Measurements from ENCODE around the gene POPDC3. TPM values are rescaled to one million over a fixed set of nuclear protein-coding genes. Genes with fewer than 3 reads are reported as not detected.
"Not testable (repeated sequence)": the region's sequence is repeated elsewhere in the genome, so short reads cannot be mapped to it uniquely, and the experiment has no call there.

Gene POPDC3
- total RNA-seq, 4 donors from 2014 or later, result 0.35 to 0.79 TPM; not detected in 2

DNA sequence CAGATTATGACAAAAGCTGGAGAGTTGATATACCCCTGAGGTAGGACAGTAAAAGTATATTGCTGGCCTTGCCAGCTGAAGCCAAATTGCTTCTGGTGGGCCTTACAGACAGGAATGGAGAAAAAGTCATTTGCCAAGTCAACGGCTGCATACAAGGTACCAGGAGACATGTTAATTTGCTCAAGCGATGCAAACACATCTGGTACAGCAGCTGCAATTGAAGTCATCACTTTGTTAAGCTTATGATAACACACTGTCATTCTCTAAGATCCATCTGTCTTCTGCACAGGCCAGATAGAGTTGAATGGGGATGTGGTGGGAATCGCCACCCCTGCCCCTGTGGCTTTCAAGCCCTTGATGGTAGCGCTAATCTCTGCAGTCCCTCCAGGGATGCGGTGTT is 40.4 kb upstream of the POPDC3 start:
- no peak for DNase-seq
- no peak for TF ChIP-seq POLR2A (IDR thresholded peaks at IDR 0.05)
- TF ChIP-seq CTCF (IDR thresholded peaks at IDR 0.05), result no peak
- Histone ChIP-seq H3K4me3 (no peak overlapping the region), H3K9me3 (no peaks in the 10 kb centered on the region), H3K27me3 (no peaks in the 10 kb centered on the region), H3K4me1 (no peaks in the 10 kb centered on the region), H3K36me3 (no peaks in the 10 kb centered on the region), H3K27ac (no peak overlapping the region)
- intact Hi-C loops (cut with DNase I; ENCODE audit: low total_unique reads), result no loop called here

DNA sequence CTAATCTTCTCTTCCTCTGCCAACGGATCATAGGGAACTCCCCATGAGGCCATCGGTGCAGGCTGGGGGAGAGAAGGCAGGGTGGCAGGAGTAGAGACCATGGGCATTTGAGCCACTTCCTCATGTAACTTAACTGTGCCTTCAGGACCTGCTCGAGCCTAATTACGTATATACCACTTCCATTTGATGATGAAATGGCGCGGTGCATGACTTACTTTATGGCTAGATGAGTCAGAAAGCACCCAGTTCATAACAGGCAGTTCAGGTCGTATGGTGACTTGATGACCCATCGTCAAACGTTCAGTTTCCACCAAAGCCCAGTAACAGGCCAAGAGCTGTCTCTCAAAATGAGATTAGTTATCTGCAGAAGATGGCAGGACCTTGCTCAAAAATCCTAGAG is 39.4 kb upstream of the POPDC3 start:
- H3K27ac ChIP-seq; H3K36me3 ChIP-seq; DNase-seq; H3K4me1 ChIP-seq; H3K4me3 ChIP-seq; H3K27me3 ChIP-seq; H3K9me3 ChIP-seq; intact Hi-C loops (cut with DNase I; ENCODE audit: low total_unique reads): not testable (repeated sequence)

GRCh38 chr6:105215506-105215905 is 35.7 kb upstream of the POPDC3 start:
- no peak for TF ChIP-seq POLR2A (IDR thresholded peaks at IDR 0.05)
- TF ChIP-seq CTCF (IDR thresholded peaks at IDR 0.05), result no peak
- no peaks in the 10 kb centered on the region for H3K4me1 ChIP-seq
- H3K9me3 ChIP-seq, result no peaks in the 10 kb centered on the region
- intact Hi-C loops (cut with DNase I; ENCODE audit: low total_unique reads), result no loop called here
- H3K36me3 ChIP-seq, result no peaks in the 10 kb centered on the region
- no peaks in the 10 kb centered on the region for H3K27me3 ChIP-seq
- H3K27ac ChIP-seq, result no peak overlapping the region
- no peak for DNase-seq
- H3K4me3 ChIP-seq, result no peak overlapping the region

DNA sequence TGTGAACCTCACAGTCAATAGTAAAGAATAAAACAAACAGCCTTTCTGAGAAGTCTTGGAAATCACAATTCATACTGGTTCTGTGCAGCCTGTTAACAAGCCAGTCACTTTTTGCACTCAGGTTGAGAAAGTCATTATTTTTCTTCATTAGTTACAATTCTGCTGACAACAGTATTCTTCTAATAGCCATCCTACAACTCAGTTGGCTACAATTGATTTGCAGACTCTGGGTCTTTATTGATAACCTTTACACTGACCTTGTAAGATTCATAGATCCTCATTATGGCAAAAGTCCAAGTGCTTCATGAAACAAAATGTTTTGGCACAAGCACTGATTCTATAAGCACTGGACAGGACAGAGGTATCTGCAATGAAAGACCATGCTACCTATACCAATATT is 34.9 kb upstream of the POPDC3 start:
- no peaks in the 10 kb centered on the region for H3K27me3 ChIP-seq
- no peak overlapping the region for H3K4me3 ChIP-seq
- no peaks in the 10 kb centered on the region for H3K9me3 ChIP-seq
- intact Hi-C loops (cut with DNase I; ENCODE audit: low total_unique reads), result no loop called here
- no peaks in the 10 kb centered on the region for H3K36me3 ChIP-seq
- no peak overlapping the region for H3K27ac ChIP-seq
- no peak for DNase-seq
- TF ChIP-seq CTCF (IDR thresholded peaks at IDR 0.05) (no peak), POLR2A (IDR thresholded peaks at IDR 0.05) (no peak)
- no peaks in the 10 kb centered on the region for H3K4me1 ChIP-seq

DNA sequence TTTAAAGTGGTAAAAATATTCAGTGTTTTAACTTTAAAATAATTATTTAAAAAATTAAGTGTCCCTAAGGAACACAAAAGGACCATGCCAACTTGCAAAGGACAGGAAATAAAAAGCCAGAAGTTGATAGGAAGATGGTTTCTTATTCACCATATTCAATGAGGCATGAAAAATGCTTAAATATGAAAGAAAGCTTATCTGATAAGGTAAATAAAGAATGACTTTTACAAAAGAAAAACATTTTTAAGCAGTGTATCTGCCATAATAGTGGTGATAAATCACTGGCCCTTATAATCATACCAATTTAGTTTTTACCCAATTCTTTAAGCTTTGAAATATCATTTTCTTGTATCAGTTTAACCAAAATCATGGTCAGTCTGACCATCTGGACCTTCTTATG is 33.5 kb upstream of the POPDC3 start:
- no peaks in the 10 kb centered on the region for H3K36me3 ChIP-seq
- intact Hi-C loops (cut with DNase I; ENCODE audit: low total_unique reads), result no loop called here
- no peak for DNase-seq
- H3K4me3 ChIP-seq, result no peak overlapping the region
- TF ChIP-seq POLR2A (IDR thresholded peaks at IDR 0.05) (no peak), CTCF (IDR thresholded peaks at IDR 0.05) (no peak)
- H3K27ac ChIP-seq, result no peak overlapping the region
- H3K4me1 ChIP-seq, result no peaks in the 10 kb centered on the region
- no peaks in the 10 kb centered on the region for H3K27me3 ChIP-seq
- H3K9me3 ChIP-seq, result no peaks in the 10 kb centered on the region

DNA sequence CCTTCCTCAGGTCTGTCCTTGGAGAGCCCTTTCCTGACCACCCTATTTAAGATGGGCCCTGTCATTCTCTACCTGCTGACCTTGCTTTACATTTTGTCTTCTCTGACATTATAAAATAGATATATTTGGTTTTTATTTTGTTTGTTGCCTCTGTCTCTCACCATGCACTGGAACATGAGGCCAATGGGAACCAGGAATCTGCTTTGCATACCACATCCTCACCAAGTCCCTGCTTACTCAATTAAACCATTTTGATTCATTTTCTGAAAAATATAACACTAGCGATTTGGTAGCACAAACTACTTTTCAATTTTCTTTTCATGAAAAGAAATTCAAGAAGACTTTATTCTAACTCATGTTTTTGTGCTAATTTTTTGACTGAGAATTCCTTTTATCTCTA is 32.8 kb upstream of the POPDC3 start:
- no peaks in the 10 kb centered on the region for H3K27me3 ChIP-seq
- TF ChIP-seq CTCF (IDR thresholded peaks at IDR 0.05) (no peak), POLR2A (IDR thresholded peaks at IDR 0.05) (no peak)
- H3K36me3 ChIP-seq, result no peaks in the 10 kb centered on the region
- no peaks in the 10 kb centered on the region for H3K4me1 ChIP-seq
- H3K27ac ChIP-seq, result no peak overlapping the region
- no peak for DNase-seq
- no peaks in the 10 kb centered on the region for H3K9me3 ChIP-seq
- intact Hi-C loops (cut with DNase I; ENCODE audit: low total_unique reads), result no loop called here
- H3K4me3 ChIP-seq, result no peak overlapping the region
